Hindlimb muscle (tissue), 1 donor: ENCODE measurements around the gene SERPINE2. TPM values are rescaled to one million over a fixed set of nuclear protein-coding genes. Genes with fewer than 3 reads are reported as not detected.

ENCODE experiments used
- DNase-seq: peaks from one replicate; pipeline ENCODE4 v3.0.0-alpha.2; 2013
- polyA plus RNA-seq: library from polyadenylated mRNA; unstranded; fragments of 120-200 nt; gene quantifications from one replicate; pipeline ENCODE4 v1.2.1, GENCODE V29; 2013; ENCODE audit not compliant: insufficient read length

Gene SERPINE2, protein sequence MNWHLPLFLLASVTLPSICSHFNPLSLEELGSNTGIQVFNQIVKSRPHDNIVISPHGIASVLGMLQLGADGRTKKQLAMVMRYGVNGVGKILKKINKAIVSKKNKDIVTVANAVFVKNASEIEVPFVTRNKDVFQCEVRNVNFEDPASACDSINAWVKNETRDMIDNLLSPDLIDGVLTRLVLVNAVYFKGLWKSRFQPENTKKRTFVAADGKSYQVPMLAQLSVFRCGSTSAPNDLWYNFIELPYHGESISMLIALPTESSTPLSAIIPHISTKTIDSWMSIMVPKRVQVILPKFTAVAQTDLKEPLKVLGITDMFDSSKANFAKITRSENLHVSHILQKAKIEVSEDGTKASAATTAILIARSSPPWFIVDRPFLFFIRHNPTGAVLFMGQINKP
- polyA plus RNA-seq = 88.6 TPM

GRCh38 chr2:224039080-224039769 lies at the start of gene SERPINE2:
TSS of gene SERPINE2 (minus strand) at chr2:224039286. CDS start at chr2:224001900, 37,386 bp downstream.
- DNase-seq = peak; percentile 73

DNA sequence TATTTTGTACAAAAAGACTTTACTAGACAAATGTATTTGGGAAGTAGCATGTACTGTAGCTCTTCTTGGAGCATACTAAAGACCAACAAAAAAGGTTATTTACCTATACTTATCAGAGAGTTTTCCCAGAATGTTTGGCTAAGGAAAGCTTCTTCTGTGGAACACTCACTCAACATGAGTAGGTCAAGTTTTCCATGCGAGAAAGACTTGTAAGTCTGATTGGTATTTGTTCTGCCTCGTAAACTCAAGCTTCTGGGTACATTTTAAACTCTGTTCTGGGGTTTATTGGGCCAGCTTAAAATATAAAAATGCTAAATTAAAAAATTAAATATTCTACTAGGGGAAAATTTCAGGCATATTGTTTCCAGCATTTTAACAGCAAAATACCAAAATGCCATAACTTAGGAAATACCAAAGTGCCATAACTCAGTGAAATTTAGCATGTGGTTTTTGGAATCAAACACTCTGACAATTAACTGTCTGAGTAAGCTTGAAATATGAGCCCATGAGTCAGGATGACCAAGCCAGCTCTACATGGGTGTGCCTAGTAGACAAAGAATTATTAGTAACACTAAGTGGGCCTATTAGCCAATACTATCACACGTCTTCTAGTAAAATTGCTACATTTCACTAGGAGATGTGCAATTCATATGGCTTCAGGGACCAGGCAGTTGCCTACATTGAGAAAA lies 47.3 kb upstream of the SERPINE2 start:
- no peak for DNase-seq

DNA sequence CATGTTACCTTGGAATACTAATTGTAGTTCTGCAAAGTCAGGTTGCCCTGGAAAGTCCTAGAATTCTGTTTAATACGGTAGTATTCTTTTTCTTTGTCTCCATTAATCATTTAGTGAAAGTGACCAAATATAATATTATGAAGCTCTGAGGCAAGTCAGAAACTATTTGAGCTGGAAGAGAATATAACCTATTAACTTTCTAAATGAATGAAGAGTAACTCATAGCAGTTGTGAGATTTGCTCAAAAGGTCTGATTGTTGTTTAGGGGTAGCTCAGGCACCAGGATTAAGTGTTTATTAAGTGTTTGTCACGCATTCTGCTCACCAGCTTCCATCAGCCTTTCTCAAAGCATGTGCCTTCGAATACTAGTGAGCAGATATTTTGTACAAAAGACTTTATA lies 46.7 kb upstream of the SERPINE2 start:
- DNase-seq = no peak

- no peak for DNase-seq
Measured at GRCh38 chr2:224085246-224085645, 46.2 kb upstream of the SERPINE2 start.

GRCh38 chr2:224084266-224084892 lies 45.3 kb upstream of the SERPINE2 start:
- no peak for DNase-seq

- no peak for DNase-seq
Measured at GRCh38 chr2:224083638-224084037, 44.6 kb upstream of the SERPINE2 start.

DNA sequence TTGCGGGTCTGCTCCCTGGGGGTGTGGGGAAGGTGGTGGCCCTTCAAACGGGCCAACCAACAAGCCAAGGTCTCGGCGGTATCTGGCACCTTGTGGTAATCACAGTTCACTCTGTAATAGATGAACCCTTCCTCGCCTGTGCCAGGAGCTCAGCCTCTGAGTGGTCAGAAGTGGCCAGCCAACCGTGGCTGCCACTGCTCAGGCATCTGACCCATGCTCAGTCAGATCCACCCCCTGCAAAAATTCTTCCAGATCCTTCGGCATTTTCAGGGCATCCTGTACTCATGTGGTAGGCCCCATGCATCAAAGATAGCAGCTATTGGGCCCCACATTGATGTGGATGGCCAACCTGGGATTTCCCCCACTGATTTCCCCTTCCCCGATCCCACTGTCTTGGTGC lies 39.6 kb upstream of the SERPINE2 start:
- no peak for DNase-seq

DNA sequence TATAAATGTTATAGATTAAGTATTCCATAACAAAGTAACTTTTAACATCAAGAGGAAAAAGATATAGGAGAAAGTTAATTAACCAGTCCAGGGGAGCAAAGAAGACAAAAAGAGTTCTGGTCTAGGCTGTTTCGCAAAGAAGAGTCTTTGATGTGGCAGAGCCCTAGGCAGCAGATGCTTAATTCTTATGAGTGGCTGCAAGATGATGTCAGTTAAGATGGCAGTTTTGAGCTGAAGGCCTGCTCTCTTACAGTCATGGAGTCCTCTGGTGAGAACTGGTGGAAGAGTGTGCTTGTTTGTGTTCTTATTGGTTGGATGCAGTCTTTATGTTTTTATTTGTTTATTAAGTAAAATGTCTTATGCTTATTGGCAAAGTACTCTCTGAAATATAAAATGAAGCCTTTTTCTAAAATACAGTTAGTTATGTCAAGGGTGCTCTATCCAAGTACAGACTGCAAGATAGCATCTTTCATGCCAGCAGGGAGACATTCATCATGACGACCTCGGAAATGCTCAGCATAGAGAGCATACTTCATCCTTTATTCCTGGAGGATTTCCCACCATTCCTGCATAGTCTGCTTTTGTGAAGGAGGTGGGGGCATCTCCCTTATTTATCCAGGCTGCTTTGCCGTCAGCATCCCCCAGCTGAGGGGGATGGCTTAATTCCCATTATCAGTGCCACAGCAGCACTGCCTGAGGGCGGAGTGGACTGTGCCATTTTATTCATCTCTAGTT lies 38.9 kb upstream of the SERPINE2 start:
- DNase-seq = no peak

DNA sequence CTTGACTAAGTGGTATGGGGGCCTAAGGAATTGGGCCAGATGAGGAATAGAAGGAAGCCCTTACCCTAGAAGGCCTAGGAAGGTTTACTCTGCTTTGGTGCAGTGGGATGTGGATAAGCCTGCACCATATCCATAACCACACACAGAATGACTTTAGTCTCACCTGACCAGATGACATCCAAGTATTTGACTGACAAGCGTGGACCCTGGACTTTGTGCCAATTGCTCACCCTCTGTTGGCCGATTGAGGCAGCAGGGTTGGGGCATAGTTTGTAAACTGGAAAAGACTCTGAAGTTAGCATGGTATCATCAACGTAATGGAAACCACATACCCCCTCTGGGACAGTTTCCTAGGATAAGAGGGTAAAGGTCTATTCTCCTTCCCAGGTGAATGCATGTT lies 36.5 kb upstream of the SERPINE2 start:
- no peak for DNase-seq

GRCh38 chr2:224073676-224074075 lies 34.6 kb upstream of the SERPINE2 start:
- DNase-seq = no peak

DNA sequence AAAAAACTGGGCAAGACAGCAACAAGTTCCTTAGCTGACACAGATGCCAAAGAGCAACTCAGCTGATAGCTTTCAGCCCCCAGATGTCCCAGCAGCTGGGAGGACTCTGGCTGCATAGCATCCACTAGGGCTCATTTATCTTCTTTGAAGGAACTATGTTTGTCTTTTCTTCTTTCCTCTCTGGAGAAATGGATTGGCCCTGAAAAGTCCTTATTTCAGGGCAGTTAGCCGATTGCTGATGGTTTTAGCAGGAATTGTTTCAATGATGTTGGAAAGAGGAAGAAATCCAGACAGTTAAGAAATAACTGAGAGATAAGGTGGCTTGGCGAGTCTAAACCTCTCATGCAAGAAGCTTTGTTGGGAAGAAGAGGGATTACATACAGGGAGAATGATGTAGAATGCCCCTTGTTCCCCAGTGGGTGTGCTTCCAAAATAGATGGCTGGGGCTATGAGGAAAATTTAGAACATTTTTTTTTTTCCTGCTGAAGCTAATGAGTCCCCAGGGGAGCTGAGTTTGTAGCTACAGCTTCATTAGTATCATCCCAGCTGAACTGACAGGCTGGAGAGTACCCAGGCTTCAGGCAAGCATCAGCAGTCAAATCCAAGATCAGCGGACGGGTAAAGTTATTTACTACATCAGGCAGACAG lies 33.6 kb upstream of the SERPINE2 start:
- DNase-seq = peak; percentile 64

- DNase-seq = peak; percentile 30
Measured at GRCh38 chr2:224069172-224069571, 30.1 kb upstream of the SERPINE2 start.

DNA sequence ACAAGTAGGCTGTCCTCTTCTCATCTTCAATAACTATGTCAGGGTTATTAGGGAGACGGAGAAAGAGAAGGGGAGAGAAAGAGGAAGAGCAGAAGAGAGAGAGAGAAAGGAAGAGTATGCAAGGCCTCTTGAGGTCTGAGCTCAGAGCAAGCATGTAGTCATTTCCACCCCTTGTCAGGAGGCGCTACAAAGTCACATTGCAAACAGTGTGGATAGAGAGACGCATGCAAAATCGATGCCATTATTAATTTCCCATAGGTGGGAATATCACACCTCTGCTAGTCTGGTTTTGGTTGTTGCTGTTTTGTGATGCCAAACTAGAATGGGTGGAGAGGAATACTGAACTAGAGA lies 24.2 kb upstream of the SERPINE2 start:
- no peak for DNase-seq

DNA sequence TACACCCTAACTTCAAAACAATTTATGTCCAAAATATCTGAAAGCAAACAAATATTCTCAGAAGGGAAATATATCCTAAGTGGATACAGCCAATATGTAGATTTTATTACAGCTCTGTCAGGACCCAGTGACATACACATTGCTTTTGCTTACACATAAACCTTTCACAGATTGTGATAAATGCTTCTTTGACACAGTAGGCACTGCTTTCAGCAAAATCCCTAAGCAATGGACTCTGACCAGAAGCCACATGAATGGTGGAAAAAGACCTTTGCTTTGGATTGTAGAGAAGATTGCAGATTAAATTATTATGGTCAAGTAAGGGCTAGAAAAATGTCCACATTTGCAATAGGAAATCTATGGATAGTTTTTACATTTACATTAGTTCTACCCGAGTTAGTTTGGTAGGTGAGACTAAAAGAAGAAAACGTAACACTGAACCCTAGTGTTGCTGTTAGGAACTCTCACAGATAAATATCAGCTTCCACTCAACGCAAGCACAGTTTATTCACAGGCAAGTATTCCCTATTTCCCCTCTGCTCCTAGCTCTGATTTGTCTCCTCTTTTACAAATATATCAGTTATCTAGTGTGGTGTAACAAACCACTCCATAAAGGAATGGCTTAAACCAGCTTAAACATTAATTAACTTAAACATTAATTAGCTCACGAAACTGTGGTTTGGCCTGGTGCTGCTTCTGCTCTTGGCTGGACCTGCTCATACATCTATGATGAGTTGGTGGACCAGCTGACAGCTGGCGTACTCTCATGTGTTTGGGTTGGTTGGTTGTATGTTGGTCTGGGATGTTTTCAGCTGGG lies 23.6 kb upstream of the SERPINE2 start:
- no peak for DNase-seq

GRCh38 chr2:224060783-224061482 lies 21.8 kb upstream of the SERPINE2 start:
- DNase-seq = no peak

- no peak for DNase-seq
Measured at GRCh38 chr2:224059178-224059577, 20.1 kb upstream of the SERPINE2 start.

- DNase-seq = no peak
Measured at GRCh38 chr2:224058048-224058775, 19.1 kb upstream of the SERPINE2 start.

- no peak for DNase-seq
Measured at GRCh38 chr2:224056889-224057288, 17.8 kb upstream of the SERPINE2 start.

GRCh38 chr2:224055101-224055500 lies 16.0 kb upstream of the SERPINE2 start:
- DNase-seq = no peak
